ENCODE data around the gene KDM4C. TPM values are rescaled to one million over a fixed set of nuclear protein-coding genes. Genes with fewer than 3 reads are reported as not detected.

KDM4C gene
- total RNA-seq, 1 experiment from 2014 or later, result 7.1 TPM

GRCh38 chr9:7033076-7034045, 275.6 kb downstream of the KDM4C start:
- ATAC-seq (no peak), DNase-seq (ENCODE audit: low read depth, low spot score) (no peak)
- Histone ChIP-seq H3K4me1 (ENCODE audit: control insufficient read depth, insufficient read depth, low read length) (no peaks in the 10 kb centered on the region), H3K4me3 (ENCODE audit: low read depth in 2 of 2, low read length in 2 of 2) (no peak overlapping the region), H3K36me3 (ENCODE audit: control insufficient read depth, insufficient read depth, low read length) (no peaks in the 10 kb centered on the region), H3K27ac (ENCODE audit: low read length) (no peak overlapping the region), H3K27me3 (ENCODE audit: control insufficient read depth, insufficient read depth, low read length) (no peaks in the 10 kb centered on the region), H3K9me3 (ENCODE audit: control insufficient read depth, insufficient read depth, low read depth, low read length) (no peaks in the 10 kb centered on the region)
- TF ChIP-seq, protein P1, sequence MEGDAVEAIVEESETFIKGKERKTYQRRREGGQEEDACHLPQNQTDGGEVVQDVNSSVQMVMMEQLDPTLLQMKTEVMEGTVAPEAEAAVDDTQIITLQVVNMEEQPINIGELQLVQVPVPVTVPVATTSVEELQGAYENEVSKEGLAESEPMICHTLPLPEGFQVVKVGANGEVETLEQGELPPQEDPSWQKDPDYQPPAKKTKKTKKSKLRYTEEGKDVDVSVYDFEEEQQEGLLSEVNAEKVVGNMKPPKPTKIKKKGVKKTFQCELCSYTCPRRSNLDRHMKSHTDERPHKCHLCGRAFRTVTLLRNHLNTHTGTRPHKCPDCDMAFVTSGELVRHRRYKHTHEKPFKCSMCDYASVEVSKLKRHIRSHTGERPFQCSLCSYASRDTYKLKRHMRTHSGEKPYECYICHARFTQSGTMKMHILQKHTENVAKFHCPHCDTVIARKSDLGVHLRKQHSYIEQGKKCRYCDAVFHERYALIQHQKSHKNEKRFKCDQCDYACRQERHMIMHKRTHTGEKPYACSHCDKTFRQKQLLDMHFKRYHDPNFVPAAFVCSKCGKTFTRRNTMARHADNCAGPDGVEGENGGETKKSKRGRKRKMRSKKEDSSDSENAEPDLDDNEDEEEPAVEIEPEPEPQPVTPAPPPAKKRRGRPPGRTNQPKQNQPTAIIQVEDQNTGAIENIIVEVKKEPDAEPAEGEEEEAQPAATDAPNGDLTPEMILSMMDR (IDR thresholded peaks at IDR 0.05), result no peak
- no peak for TF ChIP-seq POLR2AphosphoS5 (IDR thresholded peaks at IDR 0.05; ENCODE audit: low read depth, low read length)
- no peak for TF ChIP-seq REST (IDR thresholded peaks at IDR 0.05; ENCODE audit: insufficient read depth in 1 of 2, low read depth in 2 of 2, low read length in 1 of 2)
- no peak for TF ChIP-seq TCF7L2 (IDR thresholded peaks at IDR 0.05; ENCODE audit: low read depth, low read length)
- TF ChIP-seq SIN3A (IDR thresholded peaks at IDR 0.05; ENCODE audit: borderline replicate concordance, insufficient read depth, low read depth, low read length), result no peak
- in situ Hi-C loops (cut with HindIII; ENCODE audit: low pct_unique_long_range_greater_than_20kb, low sequenced_read_pairs), result no loop called here
- CTCF ChIA-PET, result no interaction called here
- POLR2A ChIA-PET, result no interaction called here
- intact Hi-C loops (cut with micrococcal nuclease; ENCODE audit: unreplicated experiment), result no loop called here
- BruUV-seq (replicated peaks), result no TSS peak

DNA sequence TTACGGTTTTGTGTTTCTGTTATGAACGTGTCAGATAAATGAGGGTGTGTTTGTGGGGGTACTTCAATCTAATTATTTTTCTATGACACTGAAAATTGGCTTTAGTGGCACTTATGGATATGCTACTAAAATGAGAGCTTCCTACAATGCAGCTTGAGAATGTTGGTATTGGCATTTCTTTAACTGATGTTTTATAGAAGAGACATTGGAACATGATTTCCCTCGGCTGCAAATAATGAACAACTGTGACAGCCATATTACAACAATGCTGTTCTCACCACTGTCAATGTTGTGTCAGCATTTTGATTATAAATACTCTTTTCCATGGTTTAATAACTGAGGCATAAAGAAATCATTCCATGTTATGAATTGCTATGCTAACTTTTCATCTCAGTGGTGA, 279.4 kb downstream of the KDM4C start:
- in situ Hi-C loops (cut with HindIII; ENCODE audit: low pct_unique_long_range_greater_than_20kb, low sequenced_read_pairs), result no loop called here
- no peaks in the 10 kb centered on the region for H3K9me3 ChIP-seq (ENCODE audit: control insufficient read depth, insufficient read depth, low read depth, low read length)

More for the DNA sequence above, 279.4 kb downstream of the KDM4C start:
- intact Hi-C loops (cut with micrococcal nuclease; ENCODE audit: unreplicated experiment), result no loop called here
- no peak for TF ChIP-seq TCF7L2 (IDR thresholded peaks at IDR 0.05; ENCODE audit: low read depth, low read length)
- no peak for TF ChIP-seq REST (IDR thresholded peaks at IDR 0.05; ENCODE audit: insufficient read depth in 1 of 2, low read depth in 2 of 2, low read length in 1 of 2)
- no peak overlapping the region for H3K27ac ChIP-seq (ENCODE audit: low read length)
- no TSS peak for BruUV-seq (replicated peaks)
- CTCF ChIA-PET, result no interaction called here
- no peak overlapping the region for H3K4me3 ChIP-seq (ENCODE audit: low read depth in 2 of 2, low read length in 2 of 2)
- DNase-seq (ENCODE audit: low read depth, low spot score) (no peak), ATAC-seq (no peak)
- POLR2A ChIA-PET, result no interaction called here
- H3K36me3 ChIP-seq (ENCODE audit: control insufficient read depth, insufficient read depth, low read length), result no peaks in the 10 kb centered on the region
- H3K4me1 ChIP-seq (ENCODE audit: control insufficient read depth, insufficient read depth, low read length), result no peaks in the 10 kb centered on the region
- no peaks in the 10 kb centered on the region for H3K27me3 ChIP-seq (ENCODE audit: control insufficient read depth, insufficient read depth, low read length)
